ENCODE results near the gene ZBTB20. TPM values are rescaled to one million over a fixed set of nuclear protein-coding genes. Genes with fewer than 3 reads are reported as not detected.

ZBTB20 gene
- total RNA-seq, 1 experiment from 2014 or later, result 5.1 TPM

GRCh38 chr3:114375608-114376421 lies 771.3 kb downstream of the ZBTB20 start:
- DNase-seq (ENCODE audit: low spot score), result no peak

GRCh38 chr3:114374433-114374990 lies 772.6 kb downstream of the ZBTB20 start:
- no peak for DNase-seq (ENCODE audit: low spot score)

GRCh38 chr3:114370537-114371174 lies 776.4 kb downstream of the ZBTB20 start:
- no peak for DNase-seq (ENCODE audit: low spot score)

- DNase-seq (ENCODE audit: low spot score), result no peak
Observed at GRCh38 chr3:114365909-114366308, 781.2 kb downstream of the ZBTB20 start.

GRCh38 chr3:114364806-114365654 lies 782.1 kb downstream of the ZBTB20 start:
- DNase-seq (ENCODE audit: low spot score), result no peak

- DNase-seq (ENCODE audit: low spot score), result no peak
Observed at GRCh38 chr3:114363554-114364202, 783.4 kb downstream of the ZBTB20 start.

GRCh38 chr3:114362815-114363214 lies 784.3 kb downstream of the ZBTB20 start:
- DNase-seq (ENCODE audit: low spot score), result peak; percentile 16

- no peak for DNase-seq (ENCODE audit: low spot score)
Observed at GRCh38 chr3:114361391-114361790, 785.7 kb downstream of the ZBTB20 start.

- DNase-seq (ENCODE audit: low spot score), result no peak
Observed at GRCh38 chr3:114356525-114356924, 790.6 kb downstream of the ZBTB20 start.

- DNase-seq (ENCODE audit: low spot score), result no peak
Observed at GRCh38 chr3:114356066-114356465, 791.0 kb downstream of the ZBTB20 start.

- DNase-seq (ENCODE audit: low spot score), result no peak
Observed at GRCh38 chr3:114355653-114356052, 791.4 kb downstream of the ZBTB20 start.

- no peak for DNase-seq (ENCODE audit: low spot score)
Observed at GRCh38 chr3:114351822-114352145, 795.3 kb downstream of the ZBTB20 start.

GRCh38 chr3:114351123-114351821 lies 795.8 kb downstream of the ZBTB20 start:
- DNase-seq (ENCODE audit: low spot score), result no peak

- DNase-seq (ENCODE audit: low spot score), result no peak
Observed at GRCh38 chr3:114350690-114351089, 796.4 kb downstream of the ZBTB20 start.

GRCh38 chr3:114350271-114350670 lies 796.8 kb downstream of the ZBTB20 start:
- DNase-seq (ENCODE audit: low spot score), result no peak

- no peak for DNase-seq (ENCODE audit: low spot score)
Observed at GRCh38 chr3:114344492-114344891, 802.6 kb downstream of the ZBTB20 start.

- DNase-seq (ENCODE audit: low spot score), result no peak
Observed at GRCh38 chr3:114338651-114339357, 808.3 kb downstream of the ZBTB20 start.

- DNase-seq (ENCODE audit: low spot score), result no peak
Observed at GRCh38 chr3:114336857-114337256, 810.2 kb downstream of the ZBTB20 start.

GRCh38 chr3:114336122-114336697 lies 810.9 kb downstream of the ZBTB20 start:
- no peak for DNase-seq (ENCODE audit: low spot score)

GRCh38 chr3:114333923-114334240 lies 813.2 kb downstream of the ZBTB20 start:
- DNase-seq (ENCODE audit: low spot score), result no peak
